ENCODE results near the gene CHKA. TPM values are rescaled to one million over a fixed set of nuclear protein-coding genes. Genes with fewer than 3 reads are reported as not detected.

The CHKA gene
- total and polyA plus RNA-seq, 9 of the 15 experiments (the other 6 are each of a cell fraction or from before 2014, with no cell fraction given) = 3.6 to 37.0 (median 30.2) TPM

- FAIRE-seq (no peak), DNase-seq (ENCODE audit: extremely low read depth in 1 of 4, low spot score in 3 of 4) (no peak), ATAC-seq (no peak)
- H3K9ac ChIP-seq (ENCODE audit: insufficient read depth in 1 of 2, low read depth in 2 of 2, low read length in 2 of 2) = no peak overlapping the region
- no peak overlapping the region for H3K4me2 ChIP-seq (ENCODE audit: insufficient read depth, low read length)
- ChIA-PET CTCF (ENCODE audit: low intra/inter-chr PET ratio) (no interaction called here), POLR2A (interaction anchor here (1.1 kb wide), 1 partner anchor 38 kb away, joined by 3 read pairs; no protein-coding TSS in a partner anchor)
- peaks cover 94% of the 10 kb centered on the region for H3K36me3 ChIP-seq (ENCODE audit: control insufficient read depth, insufficient read depth, low read length)
- H3K4me3 ChIP-seq = no peak overlapping the region
- intact Hi-C loops (cut with micrococcal nuclease) (no loop called here), in situ Hi-C loops (cut with MboI) (no loop called here)
- no TSS peak for BruUV-seq (replicated peaks)
- no peak for TF ChIP-seq SIRT6 (IDR thresholded peaks at IDR 0.05; ENCODE audit: low read depth, low read length)
- no peak for TF ChIP-seq NONO (IDR thresholded peaks at IDR 0.05; ENCODE audit: low read depth in 2 of 2, low read length in 1 of 2)
- TF ChIP-seq JUN (IDR thresholded peaks at IDR 0.05; ENCODE audit: borderline replicate concordance, low read depth, low read length) = no peak
- no peak for TF ChIP-seq JUN (CRISPR knock-in tag; IDR thresholded peaks at IDR 0.05; ENCODE audit: borderline replicate concordance)
- TF ChIP-seq NCOA6 (IDR thresholded peaks at IDR 0.05) = no peak
- TF ChIP-seq ZNF398 (CRISPR knock-in tag; IDR thresholded peaks at IDR 0.05) = no peak
- TF ChIP-seq HDAC3 (IDR thresholded peaks at IDR 0.05; ENCODE audit: borderline replicate concordance, partially characterized antibody) = no peak
- no peak for TF ChIP-seq USF2 (CRISPR knock-in tag; IDR thresholded peaks at IDR 0.05)
- TF ChIP-seq ZZZ3 (IDR thresholded peaks at IDR 0.05) = no peak
- no peak for TF ChIP-seq ZBTB7A (IDR thresholded peaks at IDR 0.05; ENCODE audit: borderline replicate concordance, control insufficient read depth, low read depth, low read length)
- no peak for TF ChIP-seq FOXJ2 (tag; IDR thresholded peaks at IDR 0.05)
- TF ChIP-seq CBX5 (IDR thresholded peaks at IDR 0.05; ENCODE audit: borderline replicate concordance, low read depth) = no peak
- TF ChIP-seq DNMT1 (IDR thresholded peaks at IDR 0.05) = no peak
- TF ChIP-seq, protein P1, sequence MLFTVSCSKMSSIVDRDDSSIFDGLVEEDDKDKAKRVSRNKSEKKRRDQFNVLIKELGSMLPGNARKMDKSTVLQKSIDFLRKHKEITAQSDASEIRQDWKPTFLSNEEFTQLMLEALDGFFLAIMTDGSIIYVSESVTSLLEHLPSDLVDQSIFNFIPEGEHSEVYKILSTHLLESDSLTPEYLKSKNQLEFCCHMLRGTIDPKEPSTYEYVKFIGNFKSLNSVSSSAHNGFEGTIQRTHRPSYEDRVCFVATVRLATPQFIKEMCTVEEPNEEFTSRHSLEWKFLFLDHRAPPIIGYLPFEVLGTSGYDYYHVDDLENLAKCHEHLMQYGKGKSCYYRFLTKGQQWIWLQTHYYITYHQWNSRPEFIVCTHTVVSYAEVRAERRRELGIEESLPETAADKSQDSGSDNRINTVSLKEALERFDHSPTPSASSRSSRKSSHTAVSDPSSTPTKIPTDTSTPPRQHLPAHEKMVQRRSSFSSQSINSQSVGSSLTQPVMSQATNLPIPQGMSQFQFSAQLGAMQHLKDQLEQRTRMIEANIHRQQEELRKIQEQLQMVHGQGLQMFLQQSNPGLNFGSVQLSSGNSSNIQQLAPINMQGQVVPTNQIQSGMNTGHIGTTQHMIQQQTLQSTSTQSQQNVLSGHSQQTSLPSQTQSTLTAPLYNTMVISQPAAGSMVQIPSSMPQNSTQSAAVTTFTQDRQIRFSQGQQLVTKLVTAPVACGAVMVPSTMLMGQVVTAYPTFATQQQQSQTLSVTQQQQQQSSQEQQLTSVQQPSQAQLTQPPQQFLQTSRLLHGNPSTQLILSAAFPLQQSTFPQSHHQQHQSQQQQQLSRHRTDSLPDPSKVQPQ (CRISPR knock-in tag; IDR thresholded peaks at IDR 0.05; ENCODE audit: borderline replicate concordance) = no peak
- TF ChIP-seq PML (IDR thresholded peaks at IDR 0.05; ENCODE audit: low read length) = no peak
- no peak for TF ChIP-seq ELF2 (CRISPR knock-in tag; IDR thresholded peaks at IDR 0.05)
- TF ChIP-seq HOXB6 (CRISPR knock-in tag; IDR thresholded peaks at IDR 0.05; ENCODE audit: borderline replicate concordance) = no peak
- no peak overlapping the region for H2AFZ ChIP-seq (ENCODE audit: low read depth, low read length)
- no peaks in the 10 kb centered on the region for H3K9me1 ChIP-seq (ENCODE audit: control insufficient read depth, insufficient read depth, low read length)
- no peaks in the 10 kb centered on the region for H3K27me3 ChIP-seq (ENCODE audit: control insufficient read depth in 2 of 2, insufficient read depth in 2 of 2, low read length in 2 of 2)
- 91% methylated on average over 3 of the region's 3 CpGs for WGBS (ENCODE audit: insufficient coverage, low coverage, missing lambda C conversion rate)
- H3K27ac ChIP-seq (ENCODE audit: extremely low read depth, low read depth, low read length) = no peak overlapping the region
- no peaks in the 10 kb centered on the region for H3K9me3 ChIP-seq (replicated peaks; ENCODE audit: control insufficient read depth, insufficient read depth, low read depth, low read length)
- H3K4me1 ChIP-seq (replicated peaks in 1 of 2; ENCODE audit: control insufficient read depth in 2 of 2, insufficient read depth in 2 of 2, low read length in 2 of 2) = no peaks in the 10 kb centered on the region
- H4K20me1 ChIP-seq (replicated peaks; ENCODE audit: control insufficient read depth, insufficient read depth, low read length) = no peaks in the 10 kb centered on the region
- H3K79me2 ChIP-seq (ENCODE audit: control insufficient read depth, insufficient read depth, low read length) = no peaks in the 10 kb centered on the region
Observed at GRCh38 chr11:68066742-68067141, 54.4 kb downstream of the CHKA start.
